Measurements from ENCODE around the gene SIGLEC15. TPM values are rescaled to one million over a fixed set of nuclear protein-coding genes. Genes with fewer than 3 reads are reported as not detected.

SIGLEC15 gene
- total RNA-seq, 1 experiment from 2014 or later, result not detected

GRCh38 chr18:45841765-45842442 lies 16.4 kb downstream of the SIGLEC15 start:
- Histone ChIP-seq H3K4me1 (ENCODE audit: control insufficient read depth in 1 of 2, insufficient read depth in 2 of 2, low read length in 2 of 2) (no peaks in the 10 kb centered on the region), H3K4me2 (ENCODE audit: low read length) (no peak overlapping the region), H2AFZ (ENCODE audit: low read depth, low read length, poor library complexity, severe bottlenecking) (no peak overlapping the region), H3K4me3 (replicated peaks in 1 of 2; ENCODE audit: low read depth in 1 of 2, low read length in 2 of 2) (no peak overlapping the region), H3K27ac (ENCODE audit: low read depth, low read length) (no peak overlapping the region), H3K9ac (ENCODE audit: low read length) (no peak overlapping the region), H3K27me3 (ENCODE audit: insufficient read depth, low read length) (no peaks in the 10 kb centered on the region), H3K79me2 (ENCODE audit: insufficient read depth, low read length) (no peaks in the 10 kb centered on the region), H3K36me3 (ENCODE audit: control insufficient read depth in 1 of 2, insufficient read depth in 2 of 2, low read length in 2 of 2) (no peaks in the 10 kb centered on the region), H3K9me3 (ENCODE audit: control insufficient read depth in 1 of 2, insufficient read depth in 1 of 2, low read depth in 1 of 2, low read length in 2 of 2) (no peaks in the 10 kb centered on the region), H3K9me2 (ENCODE audit: insufficient read depth) (no peaks in the 10 kb centered on the region), H4K20me1 (ENCODE audit: insufficient read depth) (no peaks in the 10 kb centered on the region)
- DNase-seq (ENCODE audit: low read depth, low spot score) (no peak), ATAC-seq (no peak)
- RAD21 ChIA-PET (ENCODE audit: low non-redundant PET in 1 of 2, low total read pairs in 2 of 2, uncharacterized antibody in 2 of 2, unreplicated experiment in 2 of 2), result no interaction called here
- intact Hi-C loops (cut with micrococcal nuclease), result no loop called here
- no TSS peak for BruUV-seq (replicated peaks)
- TF ChIP-seq ZFX (IDR thresholded peaks at IDR 0.05), result no peak
- TF ChIP-seq EZH2 (IDR thresholded peaks at IDR 0.05), result no peak
- no peak for TF ChIP-seq POLR2AphosphoS5 (IDR thresholded peaks at IDR 0.05; ENCODE audit: low read depth, low read length)
- no peak for TF ChIP-seq TCF7L2 (IDR thresholded peaks at IDR 0.05; ENCODE audit: borderline replicate concordance, extremely low read depth, insufficient read depth, insufficient read length)
- TF ChIP-seq YY1 (IDR thresholded peaks at IDR 0.05; ENCODE audit: extremely low read depth, insufficient replicate concordance, low read depth, low read length), result no peak
- TF ChIP-seq, protein P1, sequence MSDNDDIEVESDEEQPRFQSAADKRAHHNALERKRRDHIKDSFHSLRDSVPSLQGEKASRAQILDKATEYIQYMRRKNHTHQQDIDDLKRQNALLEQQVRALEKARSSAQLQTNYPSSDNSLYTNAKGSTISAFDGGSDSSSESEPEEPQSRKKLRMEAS (IDR thresholded peaks at IDR 0.05), result no peak
- no peak for TF ChIP-seq POLR2A (IDR thresholded peaks at IDR 0.05; ENCODE audit: borderline replicate concordance, extremely low read depth, insufficient read depth, insufficient read length)
- no peak for TF ChIP-seq CTCF (IDR thresholded peaks at IDR 0.05 in 2 of 3, conservative IDR thresholded peaks at IDR 0.05 in 1 of 3; ENCODE audit: borderline replicate concordance in 1 of 3, insufficient read depth in 1 of 3, low read depth in 2 of 3, low read length in 2 of 3)
- TF ChIP-seq, protein P2, sequence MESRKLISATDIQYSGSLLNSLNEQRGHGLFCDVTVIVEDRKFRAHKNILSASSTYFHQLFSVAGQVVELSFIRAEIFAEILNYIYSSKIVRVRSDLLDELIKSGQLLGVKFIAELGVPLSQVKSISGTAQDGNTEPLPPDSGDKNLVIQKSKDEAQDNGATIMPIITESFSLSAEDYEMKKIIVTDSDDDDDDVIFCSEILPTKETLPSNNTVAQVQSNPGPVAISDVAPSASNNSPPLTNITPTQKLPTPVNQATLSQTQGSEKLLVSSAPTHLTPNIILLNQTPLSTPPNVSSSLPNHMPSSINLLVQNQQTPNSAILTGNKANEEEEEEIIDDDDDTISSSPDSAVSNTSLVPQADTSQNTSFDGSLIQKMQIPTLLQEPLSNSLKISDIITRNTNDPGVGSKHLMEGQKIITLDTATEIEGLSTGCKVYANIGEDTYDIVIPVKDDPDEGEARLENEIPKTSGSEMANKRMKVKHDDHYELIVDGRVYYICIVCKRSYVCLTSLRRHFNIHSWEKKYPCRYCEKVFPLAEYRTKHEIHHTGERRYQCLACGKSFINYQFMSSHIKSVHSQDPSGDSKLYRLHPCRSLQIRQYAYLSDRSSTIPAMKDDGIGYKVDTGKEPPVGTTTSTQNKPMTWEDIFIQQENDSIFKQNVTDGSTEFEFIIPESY (IDR thresholded peaks at IDR 0.05; ENCODE audit: extremely low read depth, insufficient replicate concordance, low read length), result no peak
- TF ChIP-seq CEBPB (IDR thresholded peaks at IDR 0.05; ENCODE audit: low read depth), result no peak
- TF ChIP-seq ZNF274 (IDR thresholded peaks at IDR 0.05; ENCODE audit: low read depth, low read length), result no peak
- TF ChIP-seq SP1 (IDR thresholded peaks at IDR 0.05; ENCODE audit: low read depth), result no peak
- CTCF ChIA-PET, result no interaction called here
- POLR2A ChIA-PET, result no interaction called here
